GM18517 (cell line): ENCODE measurements around the gene PDS5A.
"Not testable (repeated sequence)": the region's sequence is repeated elsewhere in the genome, so short reads cannot be mapped to it uniquely, and the experiment has no call there.

Source experiments
- ATAC-seq: cut with Tn5 transposase; IDR thresholded peaks from one replicate; pipeline ENCODE4 v1.9.1; 2021; ENCODE audit warnings: mild to moderate bottlenecking, moderate library complexity; ENCODE audit not compliant: unreplicated experiment

PDS5A gene

GRCh38 chr4:39781988-39782387, 195.7 kb downstream of the PDS5A start:
- ATAC-seq: not testable (repeated sequence)
